ELR (cell line): ENCODE data around the gene RAPGEF6.
"Not testable (repeated sequence)": the region's sequence is repeated elsewhere in the genome, so short reads cannot be mapped to it uniquely, and the experiment has no call there.

Experiments used
- DNase-seq: peaks from one replicate; pipeline ENCODE4 v3.0.0-alpha.2; 2015; ENCODE audit warnings: low read depth

RAPGEF6 gene

DNA sequence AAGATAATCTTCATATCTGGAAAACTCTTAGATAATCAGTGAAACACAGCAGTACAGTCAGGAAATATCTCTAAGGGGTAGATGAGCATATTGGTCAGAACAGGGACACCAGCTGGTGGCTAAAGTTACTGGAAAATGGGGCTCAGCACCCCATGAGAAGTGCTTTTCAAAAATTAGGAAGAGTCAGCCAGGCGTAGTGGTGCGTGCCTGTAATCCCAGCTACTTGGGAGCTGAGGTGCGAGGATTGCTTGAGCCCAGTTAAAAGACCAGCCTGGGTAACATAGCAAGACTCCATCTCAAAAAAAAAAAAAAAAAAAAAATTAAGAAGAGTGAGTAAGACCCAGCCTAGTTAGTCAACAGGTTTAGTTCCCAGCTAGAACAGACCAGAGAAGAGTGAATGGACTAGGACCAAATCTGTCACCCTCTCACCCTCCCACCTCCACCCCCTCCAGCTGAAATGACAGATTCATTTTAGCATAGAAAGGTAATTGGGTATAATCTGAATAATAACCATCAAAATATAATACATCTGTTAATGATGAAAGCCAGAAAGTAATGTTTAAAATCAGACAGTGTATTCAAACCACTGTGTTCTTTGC, 250.3 kb downstream of the RAPGEF6 start:
- no peak for DNase-seq

DNA sequence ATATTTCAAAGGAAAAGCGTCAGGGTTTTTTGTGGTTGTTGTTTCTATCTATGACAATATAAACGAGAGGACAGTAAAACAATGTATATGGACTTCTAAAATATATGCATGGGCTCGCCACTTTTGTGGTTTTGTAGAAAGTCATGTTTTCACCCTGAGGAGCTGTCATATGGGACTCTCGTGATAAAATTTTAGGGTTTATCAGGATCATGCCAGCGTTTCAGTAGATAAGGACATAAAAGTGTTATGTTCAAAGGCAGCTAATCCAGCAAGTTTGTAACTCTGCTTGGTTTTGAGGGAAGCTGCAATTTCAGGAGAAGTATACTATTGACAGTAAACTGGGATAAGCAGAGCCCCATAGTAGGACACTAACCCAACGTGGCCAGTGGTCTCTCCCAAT, 250.9 kb downstream of the RAPGEF6 start:
- DNase-seq, result no peak

DNA sequence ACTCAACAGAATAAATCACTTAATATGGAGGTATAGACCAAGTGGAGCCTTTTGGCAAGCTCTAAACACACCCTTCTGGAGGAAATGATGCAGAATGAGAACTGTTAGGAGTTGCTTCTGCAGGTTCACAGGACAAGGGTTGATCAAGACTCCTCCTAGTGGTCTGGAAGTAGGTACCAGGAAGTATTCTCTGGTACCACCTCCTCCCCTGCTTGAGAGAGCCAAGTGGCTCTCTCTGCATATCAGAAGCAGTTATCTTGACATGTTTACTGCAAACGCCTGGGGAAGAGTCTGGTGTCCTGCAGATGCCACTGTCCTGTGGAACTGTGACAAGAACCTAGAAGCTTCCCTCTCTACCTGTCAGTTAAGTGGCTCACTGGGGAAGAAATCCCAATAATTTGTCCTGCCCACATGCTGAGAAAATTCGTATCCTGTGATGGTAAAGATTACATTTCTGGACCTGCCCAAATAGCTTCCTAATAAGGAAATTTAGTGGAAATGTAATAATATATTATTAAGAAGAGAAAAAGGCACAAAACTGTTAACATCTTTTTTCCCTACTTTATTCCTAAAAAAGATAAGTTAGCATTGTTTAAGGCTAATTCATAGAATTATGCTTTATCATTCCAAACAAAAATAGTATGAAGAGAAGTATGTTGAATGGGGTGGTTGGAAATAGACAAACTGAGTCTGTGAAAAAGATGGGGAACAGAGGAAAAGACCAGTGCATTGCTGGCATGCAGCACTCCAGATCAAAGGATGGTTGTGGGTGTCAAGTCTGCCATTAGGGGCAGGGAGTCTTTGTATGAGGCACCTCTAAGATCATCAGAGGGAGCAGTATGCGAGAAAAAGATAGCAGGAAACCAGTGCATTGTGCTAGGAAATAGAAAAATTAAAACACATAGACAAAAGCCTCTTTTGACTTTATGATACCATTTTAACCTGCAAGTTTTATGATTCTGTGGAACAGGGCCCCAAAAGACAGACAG, 252.3 kb downstream of the RAPGEF6 start:
- DNase-seq, result peak; percentile 80

DNA sequence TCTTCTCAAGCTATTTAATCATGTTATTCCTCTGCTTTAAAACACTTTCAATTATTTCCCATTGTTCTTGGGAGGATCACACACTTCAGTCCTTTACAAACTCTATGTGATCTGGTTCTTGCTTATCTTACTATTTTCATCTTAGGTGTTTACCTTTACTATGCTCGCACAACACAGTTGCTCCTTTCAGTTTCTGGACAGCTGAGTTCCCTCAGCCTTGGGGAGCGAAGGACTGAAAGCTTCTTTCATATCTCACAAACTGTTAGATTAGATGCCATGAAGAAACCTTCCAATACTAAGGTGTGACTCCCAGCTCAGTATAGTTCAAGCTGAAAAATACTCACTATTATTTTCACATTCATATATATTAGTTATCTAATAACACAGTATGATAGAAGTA, 253.3 kb downstream of the RAPGEF6 start:
- no peak for DNase-seq

DNA sequence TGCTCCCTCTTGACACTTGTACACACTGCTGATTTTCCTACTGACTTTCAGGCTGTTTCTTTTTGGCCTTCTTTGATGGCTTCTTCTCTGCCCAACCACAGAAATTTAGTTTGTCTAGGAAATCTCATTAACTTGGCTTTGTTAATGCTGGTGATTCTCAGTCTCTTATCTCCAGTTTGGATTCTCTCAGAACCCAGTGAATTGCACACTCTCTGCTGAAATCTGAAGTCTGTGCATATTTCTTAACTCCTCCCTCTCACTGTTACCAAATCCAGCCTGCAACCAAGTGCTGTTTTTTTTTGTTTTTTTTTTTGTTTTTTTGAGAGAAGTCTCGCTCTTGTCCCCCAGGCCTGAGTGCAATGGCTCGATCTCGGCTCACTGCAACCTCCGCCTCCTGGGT, 254.0 kb downstream of the RAPGEF6 start:
- no peak for DNase-seq

DNA sequence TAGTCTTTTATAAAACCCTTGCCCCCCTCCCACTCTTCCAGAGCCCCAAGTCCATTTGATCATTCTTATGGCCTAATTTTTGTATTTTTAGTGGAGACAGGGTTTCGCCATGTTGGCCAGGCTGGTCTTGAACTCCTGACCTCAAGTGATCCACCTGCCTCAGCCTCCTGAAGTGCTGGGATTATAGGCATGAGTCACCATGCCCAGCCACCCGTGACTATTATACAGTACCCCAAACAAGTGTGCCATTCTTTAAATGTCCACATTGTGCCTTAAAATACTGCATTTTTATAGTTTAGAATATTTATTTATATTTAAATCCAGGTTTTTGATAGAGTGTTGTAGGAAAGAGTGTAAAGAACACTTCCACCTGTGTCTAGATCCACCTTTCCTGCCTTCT, 254.8 kb downstream of the RAPGEF6 start:
- not testable (repeated sequence) for DNase-seq

DNA sequence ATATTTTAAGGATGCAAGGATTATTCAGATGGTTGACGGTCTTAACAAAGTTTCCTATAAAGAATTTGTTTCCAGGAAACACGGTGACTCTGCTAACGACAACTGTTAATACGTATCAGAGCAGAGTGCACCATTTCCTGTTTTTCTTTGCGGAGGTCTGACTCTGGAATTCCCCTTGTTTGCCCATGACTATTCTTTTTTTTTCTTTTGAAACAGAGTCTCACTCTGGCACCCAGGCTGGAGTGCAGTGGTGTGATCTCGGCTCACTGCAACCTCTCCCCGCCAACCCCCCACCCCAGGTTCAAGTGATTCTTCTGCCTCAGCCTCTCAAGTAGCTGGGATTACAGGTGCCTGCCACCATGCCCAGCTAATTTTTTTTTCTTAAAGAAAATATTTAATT, 255.3 kb downstream of the RAPGEF6 start:
- DNase-seq, result peak; percentile 74

DNA sequence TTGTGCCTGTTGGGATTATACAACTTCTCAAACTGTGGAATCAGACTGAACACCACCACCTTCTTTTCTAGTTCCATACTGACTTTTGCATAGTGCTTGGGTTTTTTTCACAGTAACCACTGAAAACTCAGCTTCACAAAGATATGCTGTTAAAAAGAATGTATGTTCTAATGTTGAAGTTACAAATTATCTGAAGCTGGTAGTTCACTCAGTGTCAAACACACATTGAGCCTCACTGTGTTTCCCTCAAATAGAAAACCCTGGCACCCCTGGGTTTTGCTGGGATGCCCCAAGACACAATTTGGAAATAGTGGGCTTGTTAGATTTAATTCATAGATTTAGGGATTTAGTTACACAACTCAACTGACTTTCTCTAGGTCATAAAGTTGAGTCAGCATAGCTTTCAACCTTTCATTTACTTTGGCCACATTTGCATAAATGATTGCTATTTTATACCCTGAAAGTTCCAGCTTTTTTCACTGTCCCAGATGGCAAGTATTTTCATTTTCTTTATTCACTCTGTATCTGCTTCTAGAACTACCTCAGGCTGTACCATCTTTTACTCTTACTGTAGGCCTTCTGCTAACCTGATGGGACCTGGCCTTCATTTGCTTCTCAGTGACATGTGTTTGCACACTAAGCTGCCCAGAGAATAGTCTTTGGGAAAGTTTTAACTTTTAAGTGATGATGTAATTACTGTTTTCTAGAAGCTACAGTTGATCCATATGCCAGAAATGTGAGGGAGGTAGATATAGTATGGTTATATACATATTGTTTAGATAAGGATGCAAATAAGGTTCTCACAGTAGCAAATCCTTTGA, 256.1 kb downstream of the RAPGEF6 start:
- DNase-seq, result peak; percentile 11

DNA sequence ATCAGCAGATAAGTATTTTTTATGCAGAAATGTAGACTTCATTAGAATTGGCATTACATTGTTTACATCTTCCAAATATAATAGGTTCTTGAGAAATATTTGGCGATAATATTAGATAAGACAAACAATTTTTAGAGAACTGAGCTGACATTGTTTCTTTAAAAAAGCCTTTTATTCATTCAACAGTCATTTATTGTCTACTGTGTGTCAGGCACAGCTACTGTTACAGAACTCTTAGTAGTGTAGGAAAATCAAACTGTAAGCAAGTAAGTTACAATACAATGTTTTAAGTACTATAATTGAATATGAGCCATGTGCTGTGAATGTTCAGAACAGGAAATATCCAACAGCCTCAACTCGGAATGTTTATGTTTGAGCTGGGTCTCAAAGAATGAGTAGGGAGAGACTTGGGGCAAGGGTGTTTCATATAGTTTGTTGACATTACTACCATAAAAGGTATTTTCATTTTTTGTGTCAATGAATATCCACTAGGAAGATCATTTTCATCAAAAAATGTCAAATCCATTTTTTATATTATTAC, 257.2 kb downstream of the RAPGEF6 start:
- peak; percentile 83 for DNase-seq

DNA sequence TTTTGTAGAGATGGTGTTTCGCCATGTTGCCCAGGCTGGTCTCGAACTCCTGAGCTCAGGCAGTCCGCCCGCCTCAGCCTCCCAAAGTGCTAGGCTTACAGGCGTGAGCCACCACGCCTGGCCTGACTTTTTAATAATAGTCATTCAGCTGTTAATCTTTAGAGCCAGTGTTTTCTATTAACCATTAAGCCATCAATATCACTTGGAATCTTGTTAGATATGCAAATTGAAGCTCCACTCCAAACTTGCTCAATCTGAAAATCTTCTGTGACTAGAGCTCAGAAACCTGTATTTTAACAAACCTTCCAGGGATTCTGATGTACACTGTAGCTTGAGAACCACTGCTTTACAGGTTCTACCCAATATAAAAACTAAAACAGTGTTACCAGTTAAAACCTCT, 257.7 kb downstream of the RAPGEF6 start:
- DNase-seq, result no peak

DNA sequence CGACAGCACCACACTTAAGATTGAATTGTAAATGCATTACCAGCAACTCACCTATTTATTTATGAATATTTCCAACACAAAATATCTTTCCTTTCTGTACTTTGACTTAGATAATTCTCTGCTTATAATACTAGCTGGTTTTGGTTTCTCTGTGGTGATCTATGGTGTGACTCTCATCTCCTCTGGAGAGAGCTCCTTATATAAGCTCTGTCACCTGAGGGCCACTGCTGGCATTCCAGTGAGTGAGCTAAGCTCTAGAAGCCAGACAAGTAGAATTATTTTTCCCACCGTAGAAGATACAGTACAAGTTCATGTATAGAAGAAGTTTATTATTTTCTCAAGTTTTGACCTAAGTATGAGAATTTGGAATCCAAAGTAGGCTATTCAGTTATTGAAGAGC, 259.7 kb downstream of the RAPGEF6 start:
- no peak for DNase-seq
